Brain pericyte (primary cell): ENCODE measurements around the gene KIR3DL3.
"Not testable (repeated sequence)": the region's sequence is repeated elsewhere in the genome, so short reads cannot be mapped to it uniquely, and the experiment has no call there.

Experiments
- DNase-seq: peaks from one replicate; pipeline ENCODE4 v3.0.0-alpha.2; 2012; ENCODE audit warnings: low read depth, low spot score

The KIR3DL3 gene

DNA sequence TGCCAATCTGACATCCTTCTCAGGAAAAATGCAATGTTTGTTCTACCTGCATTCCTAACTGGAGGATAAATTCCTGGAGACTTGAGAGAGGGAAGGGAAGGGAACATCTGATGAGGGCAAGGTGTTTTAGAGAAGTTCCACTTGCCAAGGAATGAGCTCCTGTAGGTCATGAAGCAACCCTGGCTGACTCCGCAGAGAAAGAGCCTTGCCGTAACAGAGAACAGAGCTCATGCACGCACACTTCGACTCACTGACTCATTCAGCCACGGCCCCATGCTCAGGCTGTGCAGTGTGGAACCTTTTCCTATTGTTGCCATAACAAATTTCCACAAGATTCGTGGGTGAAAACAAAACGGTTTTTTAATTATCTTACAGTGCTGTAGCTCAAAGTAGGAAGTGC, 54.7 kb downstream of the KIR3DL3 start:
- DNase-seq = not testable (repeated sequence)

DNA sequence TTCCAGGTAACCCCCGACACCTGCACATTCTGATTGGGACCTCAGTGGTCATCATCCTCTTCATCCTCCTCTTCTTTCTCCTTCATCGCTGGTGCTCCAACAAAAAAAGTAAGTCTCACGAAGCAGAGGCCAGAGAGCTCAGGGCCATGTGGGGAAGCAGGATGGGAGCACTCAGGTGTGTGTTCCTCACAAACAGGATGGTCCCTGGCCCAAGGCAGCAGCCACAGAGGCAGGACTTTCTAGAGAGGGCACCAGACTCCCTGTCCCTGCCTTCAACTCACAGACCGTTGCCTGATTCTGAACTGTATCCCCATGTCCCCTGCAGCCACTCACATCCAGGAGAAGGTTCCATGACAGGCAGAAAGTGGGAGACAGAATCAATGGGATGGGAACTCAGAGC, 58.7 kb downstream of the KIR3DL3 start:
- DNase-seq = not testable (repeated sequence)
